TTC549 (cell line): ENCODE data around the gene SLC25A21.
A peak's percentile ranks its signal among the peaks of the same experiment; 100 is the strongest.
"Not testable (repeated sequence)": the region's sequence is repeated elsewhere in the genome, so short reads cannot be mapped to it uniquely, and the experiment has no call there.

Experiments
- FAIRE-seq: peaks from 2 replicates; lab custom pipeline; 2012; peaks lifted over from hg19 to GRCh38; lab: Jason Lieb, UNC

The SLC25A21 gene

DNA sequence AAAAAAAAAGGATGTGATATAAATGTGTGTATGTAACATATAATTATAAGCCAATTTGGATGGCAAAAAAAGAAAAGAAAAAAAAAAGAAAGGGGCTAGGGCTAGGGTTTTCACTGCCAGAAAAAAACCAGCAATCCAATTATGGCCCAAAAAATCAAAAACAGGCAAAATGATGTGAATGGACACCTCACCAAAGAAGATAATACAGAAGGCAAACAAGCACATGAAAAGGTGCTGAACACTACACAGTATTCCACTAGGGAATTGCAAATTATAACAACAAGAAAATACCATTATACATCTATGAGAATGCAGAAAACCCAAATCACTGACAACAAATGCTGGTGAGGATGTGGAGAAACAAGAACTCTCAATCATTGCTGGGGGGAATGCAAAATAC lies 13.3 kb upstream of the SLC25A21 start:
- no peak for FAIRE-seq

DNA sequence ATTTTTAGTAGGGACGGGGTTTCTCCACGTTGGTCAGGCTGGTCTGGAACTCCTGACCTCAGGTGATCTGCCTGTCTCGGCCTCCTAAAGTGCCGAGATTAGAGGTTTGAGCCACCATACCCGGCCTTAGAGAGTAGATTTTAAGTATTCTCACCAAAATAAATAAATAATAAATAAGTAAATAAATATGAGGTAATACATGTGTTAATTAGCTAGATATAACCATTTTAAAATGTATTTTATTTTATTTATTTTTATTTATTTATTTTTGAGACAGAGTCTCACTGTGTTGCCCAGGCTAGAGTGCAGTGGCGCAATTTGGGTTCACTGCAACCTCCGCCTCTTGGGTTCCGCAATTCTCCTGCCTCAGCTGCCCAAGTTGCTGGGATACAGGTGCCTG lies 12.1 kb upstream of the SLC25A21 start:
- not testable (repeated sequence) for FAIRE-seq

GRCh38 chr14:37181441-37181840 lies 9.0 kb upstream of the SLC25A21 start:
- no peak for FAIRE-seq

- FAIRE-seq: not testable (repeated sequence)
These were observed 8.5 kb upstream of the SLC25A21 start for GRCh38 chr14:37180886-37181285.

DNA sequence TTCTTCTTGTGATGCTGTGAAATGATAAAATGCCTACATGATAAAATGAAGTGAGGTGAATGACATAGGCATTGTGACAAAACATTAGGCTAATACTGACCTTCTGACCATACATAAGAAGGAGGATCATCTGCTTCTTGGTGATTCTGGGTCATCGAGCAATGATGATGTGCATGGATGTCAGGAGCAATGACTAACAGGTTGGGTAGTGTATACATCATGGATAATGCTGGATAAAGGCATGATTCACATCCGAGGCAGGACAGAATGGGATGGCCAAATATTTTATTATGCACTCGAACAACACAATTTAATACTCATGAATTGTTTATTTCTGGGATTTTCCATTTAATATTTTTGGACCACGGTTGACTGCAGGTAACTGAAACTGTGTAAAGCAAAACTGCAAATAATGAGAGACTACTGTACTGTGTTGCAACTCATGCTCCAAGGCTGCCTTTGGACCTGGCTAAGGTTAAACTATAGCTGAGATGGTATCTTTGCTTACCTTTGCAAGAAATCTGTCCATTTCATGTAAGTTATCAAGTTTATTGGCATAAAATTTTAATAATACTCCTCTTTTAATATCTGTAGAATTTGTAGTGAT lies 7.6 kb upstream of the SLC25A21 start:
- no peak for FAIRE-seq

DNA sequence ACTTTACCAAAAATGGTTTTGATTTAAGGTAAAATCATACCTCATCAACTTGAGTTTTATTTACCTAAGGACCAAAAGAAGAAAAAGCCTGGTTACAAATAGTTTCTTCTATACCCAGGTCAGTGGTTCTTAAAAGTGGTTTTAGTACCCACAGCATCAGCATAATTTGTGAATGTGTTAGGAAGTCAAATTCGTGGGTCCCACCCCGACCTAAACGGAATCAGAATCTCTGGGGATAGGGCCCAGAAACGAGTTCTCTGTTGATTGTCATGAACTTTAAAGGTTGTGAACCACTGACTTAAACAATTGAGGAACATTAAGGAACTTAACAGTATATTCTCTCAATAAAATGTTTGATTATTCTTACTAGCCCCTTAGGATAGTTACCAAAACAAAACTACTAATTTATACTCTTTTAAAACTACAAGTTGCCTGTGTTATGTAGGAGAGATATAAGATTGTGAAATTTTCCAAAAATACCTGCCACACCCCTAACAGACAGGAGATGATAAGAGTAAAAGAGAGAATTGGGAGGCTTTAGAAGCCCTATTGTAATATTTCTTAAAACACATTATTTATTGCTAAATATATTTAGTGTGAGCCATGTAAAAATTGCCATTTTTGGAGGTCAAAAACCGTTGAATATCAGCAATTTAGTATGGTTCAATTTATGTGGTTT lies 669 bp upstream of the SLC25A21 start:
- FAIRE-seq: no peak

- no peak for FAIRE-seq
These were observed 755 bp downstream of the SLC25A21 start for GRCh38 chr14:37171678-37172023.

GRCh38 chr14:37170993-37171392 lies 1.4 kb downstream of the SLC25A21 start:
- FAIRE-seq: no peak

GRCh38 chr14:37170237-37170636 lies 2.2 kb downstream of the SLC25A21 start:
- no peak for FAIRE-seq

GRCh38 chr14:37168721-37169120 lies 3.7 kb downstream of the SLC25A21 start:
- no peak for FAIRE-seq

DNA sequence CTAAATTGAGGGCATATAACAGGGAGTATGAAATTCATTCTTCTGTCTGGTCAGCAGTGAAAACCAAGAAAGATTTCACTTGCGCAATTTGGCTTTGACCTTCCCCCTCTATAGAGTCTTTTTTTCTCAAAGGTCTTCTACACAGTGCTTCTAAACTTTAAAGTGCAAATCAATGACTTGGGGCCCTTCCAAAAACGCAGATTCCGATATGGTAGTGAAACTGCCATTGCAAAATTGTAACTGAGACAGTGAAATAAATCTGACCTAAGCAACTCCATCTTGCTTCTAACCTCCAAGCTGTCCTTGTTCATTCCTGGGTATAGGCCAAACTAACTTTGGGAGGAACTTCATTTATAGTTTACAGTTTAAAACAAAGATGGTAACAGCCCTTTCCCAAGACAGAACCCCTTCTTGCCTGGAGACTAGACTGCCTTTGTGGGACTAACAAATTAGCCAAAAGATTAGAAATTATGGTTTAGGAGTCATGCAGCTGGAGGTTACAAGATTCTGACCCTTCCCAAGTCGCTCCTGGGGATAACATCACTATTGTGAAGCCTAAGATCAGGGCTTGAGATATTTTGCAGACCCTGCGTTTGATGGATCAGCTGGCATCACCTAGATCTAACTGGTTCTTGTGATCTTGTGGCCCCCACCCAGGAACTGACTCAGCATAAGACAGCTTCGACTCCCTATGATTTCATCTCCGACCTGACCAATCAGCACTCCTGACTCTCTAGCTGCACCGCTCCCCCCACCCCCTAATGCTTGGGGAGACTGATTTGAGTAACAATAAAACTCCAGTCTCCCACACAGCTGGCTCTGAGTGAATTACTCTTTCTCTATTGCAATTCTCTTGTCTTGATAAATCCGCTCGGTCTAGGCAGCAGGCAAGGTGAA lies 5.0 kb downstream of the SLC25A21 start:
- FAIRE-seq: no peak

- no peak for FAIRE-seq
These were observed 6.6 kb downstream of the SLC25A21 start for GRCh38 chr14:37165794-37166193.

DNA sequence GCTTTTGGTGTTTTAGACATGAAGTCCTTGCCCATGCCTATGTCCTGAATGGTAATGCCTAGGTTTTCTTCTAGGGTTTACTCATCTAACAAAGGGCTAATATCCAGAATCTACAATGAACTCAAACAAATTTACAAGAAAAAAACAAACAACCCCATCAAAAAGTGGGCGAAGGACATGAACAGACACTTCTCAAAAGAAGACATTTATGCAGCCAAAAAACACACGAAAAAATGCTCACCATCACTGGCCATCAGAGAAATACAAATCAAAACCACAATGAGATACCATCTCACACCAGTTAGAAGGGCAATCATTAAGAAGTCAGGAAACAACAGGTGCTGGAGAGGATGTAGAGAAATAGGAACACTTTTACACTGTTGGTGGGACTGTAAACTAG lies 10.1 kb downstream of the SLC25A21 start:
- not testable (repeated sequence) for FAIRE-seq

- FAIRE-seq: no peak
These were observed 14.4 kb downstream of the SLC25A21 start for GRCh38 chr14:37157987-37158386.

GRCh38 chr14:37153483-37153882 lies 18.9 kb downstream of the SLC25A21 start:
- FAIRE-seq: no peak

DNA sequence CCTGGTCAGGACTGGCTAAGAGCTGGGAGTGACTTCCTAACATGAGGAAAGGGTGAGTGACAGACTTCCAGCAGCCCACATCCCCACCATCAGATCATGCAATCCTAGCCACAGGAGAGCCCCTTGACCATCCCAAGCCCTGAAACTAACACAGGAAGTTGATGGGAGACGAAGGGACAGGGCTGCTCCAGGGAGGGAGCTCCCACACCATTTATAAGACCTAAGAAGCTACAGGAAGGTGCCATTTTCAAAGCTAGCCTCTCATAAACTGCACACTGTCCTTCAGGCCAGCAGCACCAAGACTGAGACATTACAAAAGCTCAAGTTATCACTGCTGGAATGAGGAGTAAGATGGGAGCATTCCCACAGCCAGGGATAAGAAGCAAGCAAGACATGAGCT lies 19.4 kb downstream of the SLC25A21 start:
- no peak for FAIRE-seq

DNA sequence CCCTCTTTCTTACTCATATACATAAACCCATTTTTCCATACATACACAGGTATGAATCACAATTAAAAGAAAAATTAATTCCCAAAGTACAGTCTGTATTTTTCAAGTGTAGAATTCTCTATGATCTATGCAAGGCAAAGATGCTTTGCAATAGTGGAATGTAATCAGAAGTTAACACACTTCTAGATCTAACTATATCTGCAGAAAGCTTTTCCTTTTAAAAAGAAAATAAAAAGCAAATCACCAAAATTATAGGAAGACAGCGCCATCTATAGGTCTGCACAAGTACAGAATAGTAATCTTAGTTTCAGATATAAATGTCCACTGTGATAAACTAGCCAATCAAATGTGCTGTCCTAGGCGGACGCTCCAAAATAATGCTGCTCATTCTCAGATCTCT lies 22.0 kb downstream of the SLC25A21 start:
- FAIRE-seq: peak; percentile 80

DNA sequence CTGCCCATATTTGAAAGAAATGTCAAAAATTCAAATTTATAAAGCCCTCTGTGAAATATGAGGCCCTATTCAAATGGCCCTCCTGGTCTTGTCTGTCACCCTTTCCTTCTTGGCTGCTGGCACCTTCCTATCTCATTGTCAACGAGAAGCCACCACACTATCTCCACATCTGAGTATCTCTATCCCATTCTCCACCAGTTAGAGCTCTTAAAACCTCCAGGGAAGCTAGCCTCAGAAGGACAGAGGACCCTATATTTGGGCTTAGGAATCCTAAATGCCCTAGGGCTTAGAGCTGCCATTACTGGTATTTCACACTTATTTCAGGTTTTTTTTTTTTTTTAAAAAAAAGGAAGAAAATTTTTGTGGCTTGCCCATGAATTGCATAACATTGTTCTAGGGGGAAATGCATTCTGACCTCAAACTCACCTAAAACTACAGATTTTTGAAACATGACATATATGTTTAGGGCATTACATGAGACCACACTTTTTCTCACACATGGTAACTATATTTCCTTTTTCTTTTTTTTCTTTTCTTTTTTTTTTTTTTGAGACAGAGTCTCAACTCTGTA lies 25.0 kb downstream of the SLC25A21 start:
- no peak for FAIRE-seq

GRCh38 chr14:37146438-37146837 lies 26.0 kb downstream of the SLC25A21 start:
- FAIRE-seq: peak; percentile 49

DNA sequence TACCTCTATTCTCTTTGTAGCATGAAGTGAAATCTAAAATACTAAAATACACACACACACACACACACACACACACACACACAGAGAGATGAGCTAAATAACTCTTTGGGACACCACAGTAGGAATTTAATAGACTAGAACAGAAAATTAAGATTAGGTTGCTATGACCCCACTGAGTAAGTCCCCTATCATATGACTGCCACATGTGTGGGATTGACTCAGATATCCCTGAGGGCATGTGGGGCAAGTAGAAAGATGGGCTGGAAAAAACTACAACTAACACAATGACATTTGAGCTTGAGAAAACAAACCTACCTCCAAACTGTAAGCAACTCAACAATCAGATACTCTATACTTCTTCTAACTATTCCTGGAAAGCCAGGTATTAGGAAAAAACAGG lies 27.0 kb downstream of the SLC25A21 start:
- no peak for FAIRE-seq

GRCh38 chr14:37144729-37145363 lies 27.6 kb downstream of the SLC25A21 start:
- FAIRE-seq: no peak

GRCh38 chr14:37143475-37143874 lies 28.9 kb downstream of the SLC25A21 start:
- FAIRE-seq: no peak
